ENCODE data around the gene JPH2. TPM values are rescaled to one million over a fixed set of nuclear protein-coding genes. Genes with fewer than 3 reads are reported as not detected.

The JPH2 gene
- total and polyA plus RNA-seq, 2 experiments from 2014 or later, result 0.16 to 1.1 TPM

DNA sequence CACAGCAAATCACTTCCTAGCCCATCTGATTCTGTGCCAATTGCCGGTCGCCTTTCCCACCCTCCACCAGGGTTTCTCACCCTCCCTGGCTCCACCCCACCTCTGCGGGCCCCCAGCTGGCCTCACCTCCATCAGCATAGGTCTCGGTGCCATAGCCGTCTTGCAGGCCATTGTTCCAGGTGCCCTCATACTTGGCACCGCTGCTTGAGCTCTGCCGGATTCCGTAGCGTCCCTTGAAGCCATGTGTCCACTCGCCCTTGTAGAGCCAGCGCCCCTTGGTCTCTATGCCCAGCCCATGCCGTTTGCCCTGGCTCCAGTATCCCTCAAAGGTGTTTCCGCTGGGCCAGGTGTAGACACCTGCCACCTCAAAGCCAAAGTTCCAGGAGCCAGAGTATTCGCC, 787 bp downstream of the JPH2 start:
- peaks cover 10% of the 10 kb centered on the region; the same call in 1 of the 2 replicates for H3K4me1 ChIP-seq (ENCODE audit: insufficient read depth)
- H3F3A ChIP-seq (replicated peaks; ENCODE audit: low read depth), result no peaks in the 10 kb centered on the region
- H3K27ac ChIP-seq (ENCODE audit: low read depth), result no peak overlapping the region
- no peaks in the 10 kb centered on the region for H3K36me3 ChIP-seq (ENCODE audit: insufficient read depth)
- H3K9me2 ChIP-seq (ENCODE audit: insufficient read depth), result no peaks in the 10 kb centered on the region
- H4K20me1 ChIP-seq (replicated peaks; ENCODE audit: insufficient read depth), result no peaks in the 10 kb centered on the region
- no peaks in the 10 kb centered on the region for H3K79me2 ChIP-seq (replicated peaks; ENCODE audit: insufficient read depth)
- H3K27ac Mint-ChIP-seq, result no peak overlapping the region
- H3K4me2 ChIP-seq, result peak overlapping the region; percentile 94
- H3K27me3 Mint-ChIP-seq (ENCODE audit: insufficient read depth, low read depth, poor library complexity), result peaks cover 7% of the 10 kb centered on the region
- H3K4me3 ChIP-seq, result peak overlapping the region; percentile 78; the same call in 1 of the 2 replicates
- peaks cover 4% of the 10 kb centered on the region; the same call in 1 of the 2 replicates for H3K27me3 ChIP-seq (ENCODE audit: insufficient read depth)
- no peak for ATAC-seq
- H3K4me3 Mint-ChIP-seq, result peak overlapping the region; percentile 74
- no peak for TF ChIP-seq JUNB (IDR thresholded peaks at IDR 0.05; ENCODE audit: unreplicated experiment)
- no peak for TF ChIP-seq NANOG (IDR thresholded peaks at IDR 0.05; ENCODE audit: borderline replicate concordance)
- no peak for TF ChIP-seq STAT1 (IDR thresholded peaks at IDR 0.05; ENCODE audit: unreplicated experiment)
- TF ChIP-seq POLR2AphosphoS5 (IDR thresholded peaks at IDR 0.05; ENCODE audit: low read depth), result no peak
- TF ChIP-seq, protein P1, sequence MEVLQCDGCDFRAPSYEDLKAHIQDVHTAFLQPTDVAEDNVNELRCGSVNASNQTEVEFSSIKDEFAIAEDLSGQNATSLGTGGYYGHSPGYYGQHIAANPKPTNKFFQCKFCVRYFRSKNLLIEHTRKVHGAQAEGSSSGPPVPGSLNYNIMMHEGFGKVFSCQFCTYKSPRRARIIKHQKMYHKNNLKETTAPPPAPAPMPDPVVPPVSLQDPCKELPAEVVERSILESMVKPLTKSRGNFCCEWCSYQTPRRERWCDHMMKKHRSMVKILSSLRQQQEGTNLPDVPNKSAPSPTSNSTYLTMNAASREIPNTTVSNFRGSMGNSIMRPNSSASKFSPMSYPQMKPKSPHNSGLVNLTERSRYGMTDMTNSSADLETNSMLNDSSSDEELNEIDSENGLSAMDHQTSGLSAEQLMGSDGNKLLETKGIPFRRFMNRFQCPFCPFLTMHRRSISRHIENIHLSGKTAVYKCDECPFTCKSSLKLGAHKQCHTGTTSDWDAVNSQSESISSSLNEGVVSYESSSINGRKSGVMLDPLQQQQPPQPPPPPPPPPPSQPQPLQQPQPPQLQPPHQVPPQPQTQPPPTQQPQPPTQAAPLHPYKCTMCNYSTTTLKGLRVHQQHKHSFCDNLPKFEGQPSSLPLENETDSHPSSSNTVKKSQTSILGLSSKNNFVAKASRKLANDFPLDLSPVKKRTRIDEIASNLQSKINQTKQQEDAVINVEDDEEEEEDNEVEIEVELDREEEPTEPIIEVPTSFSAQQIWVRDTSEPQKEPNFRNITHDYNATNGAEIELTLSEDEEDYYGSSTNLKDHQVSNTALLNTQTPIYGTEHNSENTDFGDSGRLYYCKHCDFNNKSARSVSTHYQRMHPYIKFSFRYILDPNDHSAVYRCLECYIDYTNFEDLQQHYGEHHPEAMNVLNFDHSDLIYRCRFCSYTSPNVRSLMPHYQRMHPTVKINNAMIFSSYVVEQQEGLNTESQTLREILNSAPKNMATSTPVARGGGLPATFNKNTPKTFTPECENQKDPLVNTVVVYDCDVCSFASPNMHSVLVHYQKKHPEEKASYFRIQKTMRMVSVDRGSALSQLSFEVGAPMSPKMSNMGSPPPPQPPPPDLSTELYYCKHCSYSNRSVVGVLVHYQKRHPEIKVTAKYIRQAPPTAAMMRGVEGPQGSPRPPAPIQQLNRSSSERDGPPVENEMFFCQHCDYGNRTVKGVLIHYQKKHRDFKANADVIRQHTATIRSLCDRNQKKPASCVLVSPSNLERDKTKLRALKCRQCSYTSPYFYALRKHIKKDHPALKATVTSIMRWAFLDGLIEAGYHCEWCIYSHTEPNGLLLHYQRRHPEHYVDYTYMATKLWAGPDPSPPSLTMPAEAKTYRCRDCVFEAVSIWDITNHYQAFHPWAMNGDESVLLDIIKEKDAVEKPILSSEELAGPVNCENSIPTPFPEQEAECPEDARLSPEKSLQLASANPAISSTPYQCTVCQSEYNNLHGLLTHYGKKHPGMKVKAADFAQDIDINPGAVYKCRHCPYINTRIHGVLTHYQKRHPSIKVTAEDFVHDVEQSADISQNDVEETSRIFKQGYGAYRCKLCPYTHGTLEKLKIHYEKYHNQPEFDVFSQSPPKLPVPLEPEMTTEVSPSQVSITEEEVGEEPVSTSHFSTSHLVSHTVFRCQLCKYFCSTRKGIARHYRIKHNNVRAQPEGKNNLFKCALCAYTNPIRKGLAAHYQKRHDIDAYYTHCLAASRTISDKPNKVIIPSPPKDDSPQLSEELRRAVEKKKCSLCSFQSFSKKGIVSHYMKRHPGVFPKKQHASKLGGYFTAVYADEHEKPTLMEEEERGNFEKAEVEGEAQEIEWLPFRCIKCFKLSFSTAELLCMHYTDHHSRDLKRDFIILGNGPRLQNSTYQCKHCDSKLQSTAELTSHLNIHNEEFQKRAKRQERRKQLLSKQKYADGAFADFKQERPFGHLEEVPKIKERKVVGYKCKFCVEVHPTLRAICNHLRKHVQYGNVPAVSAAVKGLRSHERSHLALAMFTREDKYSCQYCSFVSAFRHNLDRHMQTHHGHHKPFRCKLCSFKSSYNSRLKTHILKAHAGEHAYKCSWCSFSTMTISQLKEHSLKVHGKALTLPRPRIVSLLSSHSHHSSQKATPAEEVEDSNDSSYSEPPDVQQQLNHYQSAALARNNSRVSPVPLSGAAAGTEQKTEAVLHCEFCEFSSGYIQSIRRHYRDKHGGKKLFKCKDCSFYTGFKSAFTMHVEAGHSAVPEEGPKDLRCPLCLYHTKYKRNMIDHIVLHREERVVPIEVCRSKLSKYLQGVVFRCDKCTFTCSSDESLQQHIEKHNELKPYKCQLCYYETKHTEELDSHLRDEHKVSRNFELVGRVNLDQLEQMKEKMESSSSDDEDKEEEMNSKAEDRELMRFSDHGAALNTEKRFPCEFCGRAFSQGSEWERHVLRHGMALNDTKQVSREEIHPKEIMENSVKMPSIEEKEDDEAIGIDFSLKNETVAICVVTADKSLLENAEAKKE (CRISPR knock-in tag; IDR thresholded peaks at IDR 0.05), result no peak
- no peak for TF ChIP-seq EZH2phosphoT487 (IDR thresholded peaks at IDR 0.05; ENCODE audit: unreplicated experiment)
- TF ChIP-seq, protein P2, sequence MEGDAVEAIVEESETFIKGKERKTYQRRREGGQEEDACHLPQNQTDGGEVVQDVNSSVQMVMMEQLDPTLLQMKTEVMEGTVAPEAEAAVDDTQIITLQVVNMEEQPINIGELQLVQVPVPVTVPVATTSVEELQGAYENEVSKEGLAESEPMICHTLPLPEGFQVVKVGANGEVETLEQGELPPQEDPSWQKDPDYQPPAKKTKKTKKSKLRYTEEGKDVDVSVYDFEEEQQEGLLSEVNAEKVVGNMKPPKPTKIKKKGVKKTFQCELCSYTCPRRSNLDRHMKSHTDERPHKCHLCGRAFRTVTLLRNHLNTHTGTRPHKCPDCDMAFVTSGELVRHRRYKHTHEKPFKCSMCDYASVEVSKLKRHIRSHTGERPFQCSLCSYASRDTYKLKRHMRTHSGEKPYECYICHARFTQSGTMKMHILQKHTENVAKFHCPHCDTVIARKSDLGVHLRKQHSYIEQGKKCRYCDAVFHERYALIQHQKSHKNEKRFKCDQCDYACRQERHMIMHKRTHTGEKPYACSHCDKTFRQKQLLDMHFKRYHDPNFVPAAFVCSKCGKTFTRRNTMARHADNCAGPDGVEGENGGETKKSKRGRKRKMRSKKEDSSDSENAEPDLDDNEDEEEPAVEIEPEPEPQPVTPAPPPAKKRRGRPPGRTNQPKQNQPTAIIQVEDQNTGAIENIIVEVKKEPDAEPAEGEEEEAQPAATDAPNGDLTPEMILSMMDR (conservative IDR thresholded peaks at IDR 0.05; ENCODE audit: low read depth in 2 of 2), result no peak
- no peak for TF ChIP-seq EZH2 (IDR thresholded peaks at IDR 0.05; ENCODE audit: low read depth, unreplicated experiment)
- no peak for TF ChIP-seq ZNF331 (CRISPR knock-in tag; IDR thresholded peaks at IDR 0.05; ENCODE audit: low read depth)
- H3K9me3 Mint-ChIP-seq, result no peaks in the 10 kb centered on the region
- H3K36me3 Mint-ChIP-seq (ENCODE audit: low read depth), result no peaks in the 10 kb centered on the region
- H3K4me1 Mint-ChIP-seq, result peaks cover 22% of the 10 kb centered on the region
- DNase-seq (ENCODE audit: low spot score), result no peak
- peak overlapping the region; percentile 97 for H2AFZ ChIP-seq

All from GM23338 (cell line).